Measurements from ENCODE around the gene BRME1.
A peak's percentile ranks its signal among the peaks of the same experiment; 100 is the strongest.

Gene BRME1

DNA sequence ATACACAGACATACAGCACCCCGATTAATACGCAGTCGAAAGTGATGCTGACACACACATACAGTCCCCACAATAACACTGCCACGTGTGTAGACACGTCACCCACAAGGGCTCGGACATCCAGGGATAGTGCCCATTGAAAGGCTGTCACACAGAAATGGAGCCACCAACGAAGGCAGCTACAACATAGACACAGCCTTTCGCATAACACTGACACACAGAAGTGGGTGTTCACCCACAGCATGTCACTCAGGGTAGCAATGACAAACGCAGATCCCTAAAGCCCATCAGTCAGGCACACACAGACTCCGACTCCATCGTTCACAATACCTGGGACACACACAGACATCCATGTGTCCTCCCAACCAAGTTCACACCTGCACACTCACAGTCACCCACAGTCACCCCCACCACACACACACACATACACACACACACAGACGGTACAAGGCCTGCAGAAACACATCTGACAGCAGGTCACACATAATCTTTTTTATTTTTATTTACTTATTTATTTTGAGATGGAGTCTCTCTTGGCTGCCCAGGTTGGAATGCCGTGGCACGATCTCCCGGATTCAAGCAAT lies 39.4 kb downstream of the BRME1 start:
- H3K9ac ChIP-seq (ENCODE audit: low read depth, low read length): peak overlapping the region; percentile 74
- peak overlapping the region in 1 of 2 experiments; percentile 61; a peak in 3 of 4 replicates for H3K4me3 ChIP-seq (ENCODE audit: low read depth in 1 of 2, low read length in 2 of 2)
- H4K20me1 ChIP-seq (ENCODE audit: insufficient read depth, low read length): peaks cover 13% of the 10 kb centered on the region; the same call in 1 of the 2 replicates
- ATAC-seq (ENCODE audit: insufficient read depth, low read depth): no peak
- no peak for DNase-seq
- H3K4me2 ChIP-seq (ENCODE audit: insufficient read depth, low read length): peak overlapping the region; percentile 80
- no peaks in the 10 kb centered on the region for H3K9me3 ChIP-seq (ENCODE audit: insufficient read depth, low read length, severe bottlenecking)
- H3K27ac ChIP-seq (ENCODE audit: low read length): peak overlapping the region; percentile 41; the same call in 1 of the 2 replicates
- H3K4me1 ChIP-seq (ENCODE audit: insufficient read depth, low read length): peaks cover 31% of the 10 kb centered on the region
- H3K79me2 ChIP-seq (ENCODE audit: insufficient read depth, low read length): peaks cover 48% of the 10 kb centered on the region
- peak overlapping the region; percentile 72; the same call in 1 of the 2 replicates for H2AFZ ChIP-seq (ENCODE audit: low read depth, low read length)
- TF ChIP-seq EZH2 (IDR thresholded peaks at IDR 0.05; ENCODE audit: borderline replicate concordance, low read depth, low read length, severe bottlenecking) (no peak), CTCF (IDR thresholded peaks at IDR 0.05; ENCODE audit: borderline replicate concordance, extremely low read depth, low read length, poor library complexity, severe bottlenecking) (no peak)
- peaks cover 12% of the 10 kb centered on the region for H3K36me3 ChIP-seq (ENCODE audit: insufficient read depth, low read length)
- peaks cover 5% of the 10 kb centered on the region for H3K27me3 ChIP-seq (ENCODE audit: insufficient read depth, low read length, poor library complexity)

GRCh38 chr19:13865571-13866462 lies 40.1 kb downstream of the BRME1 start:
- Histone ChIP-seq H3K4me2 (ENCODE audit: insufficient read depth, low read length) (peak overlapping the region; percentile 80), H3K9ac (ENCODE audit: low read depth, low read length) (peak overlapping the region; percentile 74), H3K36me3 (ENCODE audit: insufficient read depth, low read length) (peaks cover 12% of the 10 kb centered on the region), H3K27me3 (ENCODE audit: insufficient read depth, low read length, poor library complexity) (peaks cover 5% of the 10 kb centered on the region), H3K9me3 (ENCODE audit: insufficient read depth, low read length, severe bottlenecking) (no peaks in the 10 kb centered on the region), H3K79me2 (ENCODE audit: insufficient read depth, low read length) (peaks cover 41% of the 10 kb centered on the region), H3K4me1 (ENCODE audit: insufficient read depth, low read length) (peaks cover 35% of the 10 kb centered on the region), H3K27ac (ENCODE audit: low read length) (peak overlapping the region; percentile 41; the same call in 1 of the 2 replicates), H4K20me1 (ENCODE audit: insufficient read depth, low read length) (peaks cover 8% of the 10 kb centered on the region; the same call in 1 of the 2 replicates), H3K4me3 (ENCODE audit: low read depth in 1 of 2, low read length in 2 of 2) (peak overlapping the region; percentile 42 to 61; a peak in 3 of 4 replicates), H2AFZ (ENCODE audit: low read depth, low read length) (peak overlapping the region; percentile 72)
- no peak for TF ChIP-seq EZH2 (IDR thresholded peaks at IDR 0.05; ENCODE audit: borderline replicate concordance, low read depth, low read length, severe bottlenecking)
- TF ChIP-seq CTCF (IDR thresholded peaks at IDR 0.05; ENCODE audit: borderline replicate concordance, extremely low read depth, low read length, poor library complexity, severe bottlenecking): no peak
- ATAC-seq (ENCODE audit: insufficient read depth, low read depth) (peak; percentile 27; the same call in 2 of the 3 replicates), DNase-seq (peak; percentile 50)

- TF ChIP-seq CTCF (IDR thresholded peaks at IDR 0.05; ENCODE audit: borderline replicate concordance, extremely low read depth, low read length, poor library complexity, severe bottlenecking) (no peak), EZH2 (IDR thresholded peaks at IDR 0.05; ENCODE audit: borderline replicate concordance, low read depth, low read length, severe bottlenecking) (peak; percentile 77)
- peak overlapping the region; percentile 42 to 61; a peak in 3 of 4 replicates for H3K4me3 ChIP-seq (ENCODE audit: low read depth in 1 of 2, low read length in 2 of 2)
- peak overlapping the region; percentile 74 for H3K9ac ChIP-seq (ENCODE audit: low read depth, low read length)
- peak overlapping the region; percentile 80 for H3K4me2 ChIP-seq (ENCODE audit: insufficient read depth, low read length)
- peaks cover 35% of the 10 kb centered on the region for H3K4me1 ChIP-seq (ENCODE audit: insufficient read depth, low read length)
- H3K27ac ChIP-seq (ENCODE audit: low read length): no peak overlapping the region; the same call in 1 of the 2 replicates
- H4K20me1 ChIP-seq (ENCODE audit: insufficient read depth, low read length): peaks cover 4% of the 10 kb centered on the region; the same call in 1 of the 2 replicates
- H2AFZ ChIP-seq (ENCODE audit: low read depth, low read length): peak overlapping the region; percentile 72
- peak; percentile 56 for DNase-seq
- H3K9me3 ChIP-seq (ENCODE audit: insufficient read depth, low read length, severe bottlenecking): no peaks in the 10 kb centered on the region
- peak; percentile 5; the same call in 1 of the 3 replicates for ATAC-seq (ENCODE audit: insufficient read depth, low read depth)
- H3K79me2 ChIP-seq (ENCODE audit: insufficient read depth, low read length): peaks cover 36% of the 10 kb centered on the region
- peaks cover 9% of the 10 kb centered on the region for H3K36me3 ChIP-seq (ENCODE audit: insufficient read depth, low read length)
- H3K27me3 ChIP-seq (ENCODE audit: insufficient read depth, low read length, poor library complexity): peaks cover 5% of the 10 kb centered on the region
These were observed 41.0 kb downstream of the BRME1 start for GRCh38 chr19:13864667-13865570.
